DOHH2 (cell line): ENCODE results near the gene ALG2.

ENCODE experiments used
- H3F3A ChIP-seq: fragments of 200-600 bp; sonication (generic), shearing (Covaris generic); 2 replicates; pipeline ENCODE4 v1.6.0; 2016; ENCODE audit warnings: antibody characterized with exemption, mild to moderate bottlenecking; ENCODE audit not compliant: control insufficient read depth, insufficient read depth
- H3K27ac ChIP-seq: fragments of 200-600 bp; sonication (generic); 2 replicates; pipeline ENCODE4 v1.5.1; 2014; ENCODE audit warnings: low read depth, mild to moderate bottlenecking, low read length, moderate library complexity
- H3K27me3 ChIP-seq: fragments of 200-600 bp; sonication (generic); 2 replicates; pipeline ENCODE4 v1.6.1; 2014; ENCODE audit warnings: mild to moderate bottlenecking, low read length, mixed read lengths; ENCODE audit not compliant: control insufficient read depth
- H3K36me3 ChIP-seq: fragments of 200-600 bp; sonication (generic); 2 replicates; pipeline ENCODE4 v1.6.1; 2014; ENCODE audit warnings: mild to moderate bottlenecking, low read length, moderate library complexity, mixed read lengths; ENCODE audit not compliant: control insufficient read depth
- H3K4me1 ChIP-seq: fragments of 200-600 bp; sonication (generic); 2 replicates; pipeline ENCODE4 v1.6.1; 2014; ENCODE audit warnings: mild to moderate bottlenecking, low read length, mixed read lengths; ENCODE audit not compliant: control insufficient read depth
- H3K4me2 ChIP-seq: fragments of 200-600 bp; sonication (generic); 2 replicates; pipeline ENCODE4 v1.6.0; 2014; ENCODE audit warnings: mild to moderate bottlenecking, low read length, moderate library complexity
- H3K4me3 ChIP-seq: fragments of 200-600 bp; sonication (generic); 2 replicates; pipeline ENCODE4 v1.5.1; 2014; ENCODE audit warnings: mild to moderate bottlenecking, low read length, mixed read lengths
- H3K79me2 ChIP-seq: fragments of 200-600 bp; sonication (generic); 2 replicates; pipeline ENCODE4 v1.6.1; 2014; ENCODE audit warnings: mild to moderate bottlenecking, low read length, mixed read lengths; ENCODE audit not compliant: control insufficient read depth
- H3K9me2 ChIP-seq: fragments of 200-600 bp; sonication (generic); replicated peaks from 2 replicates; pipeline ENCODE4 v1.6.1; 2014; ENCODE audit warnings: mild to moderate bottlenecking, low read length, mixed read lengths; ENCODE audit not compliant: control insufficient read depth
- H3K9me3 ChIP-seq: fragments of 200-600 bp; sonication (generic); 2 replicates; pipeline ENCODE4 v1.6.1; 2014; ENCODE audit warnings: antibody characterized with exemption, low read length, mixed read lengths; ENCODE audit not compliant: control insufficient read depth, insufficient read depth
- H4K20me1 ChIP-seq: fragments of 200-600 bp; sonication (generic); 2 replicates; pipeline ENCODE4 v1.6.0; 2014; ENCODE audit warnings: low read depth, mild to moderate bottlenecking, antibody characterized with exemption, low read length, moderate library complexity; ENCODE audit not compliant: control insufficient read depth, insufficient read depth
- CTCF ChIP-seq: fragments of 200-600 bp; sonication (generic); IDR thresholded peaks from one replicate; pipeline ENCODE4 v1.5.1; 2014; ENCODE audit warnings: antibody characterized with exemption, mild to moderate bottlenecking, low read depth, low read length; ENCODE audit not compliant: poor library complexity, severe bottlenecking
- EZH2phosphoT487 ChIP-seq: fragments of 200-600 bp; sonication (generic); IDR thresholded peaks from 2 replicates; pipeline ENCODE4 v1.6.1; 2017; ENCODE audit warnings: borderline replicate concordance, mild to moderate bottlenecking, antibody characterized with exemption, low read length, moderate library complexity, mixed read lengths

The ALG2 gene

DNA sequence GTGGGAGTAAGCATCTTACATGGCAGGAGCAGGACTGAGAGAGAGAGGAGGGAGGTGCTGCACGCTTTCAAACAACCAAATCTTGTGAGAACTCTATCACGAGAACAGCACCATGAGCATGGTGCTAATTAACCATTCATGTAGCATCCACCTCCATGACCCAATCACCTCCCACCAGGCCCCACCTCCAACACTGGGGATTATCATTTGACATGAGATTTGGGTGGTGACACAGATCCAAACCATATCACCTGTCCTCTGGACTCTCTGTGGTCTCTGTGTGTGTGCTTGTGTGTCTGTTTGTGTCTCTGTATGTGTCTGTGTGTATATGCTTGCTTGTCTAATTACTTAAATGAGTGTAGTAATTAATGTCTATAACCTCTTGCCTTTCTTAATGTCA, 31.4 kb upstream of the ALG2 start:
- TF ChIP-seq CTCF (no peak), EZH2phosphoT487 (no peak)
- Histone ChIP-seq H4K20me1 (no peaks in the 10 kb centered on the region), H3K4me3 (no peak overlapping the region), H3K4me1 (peaks cover 13% of the 10 kb centered on the region), H3K79me2 (no peaks in the 10 kb centered on the region), H3K9me3 (no peaks in the 10 kb centered on the region), H3K27ac (no peak overlapping the region), H3K4me2 (no peak overlapping the region), H3K9me2 (no peaks in the 10 kb centered on the region), H3K27me3 (no peaks in the 10 kb centered on the region), H3K36me3 (no peaks in the 10 kb centered on the region), H3F3A (no peaks in the 10 kb centered on the region)

- no peaks in the 10 kb centered on the region for H3K27me3 ChIP-seq
- H3K9me2 ChIP-seq, result no peaks in the 10 kb centered on the region
- TF ChIP-seq CTCF (no peak), EZH2phosphoT487 (no peak)
- H3F3A ChIP-seq, result no peaks in the 10 kb centered on the region
- H3K4me3 ChIP-seq, result no peak overlapping the region
- H3K9me3 ChIP-seq, result no peaks in the 10 kb centered on the region
- no peaks in the 10 kb centered on the region for H3K36me3 ChIP-seq
- H4K20me1 ChIP-seq, result no peaks in the 10 kb centered on the region
- H3K79me2 ChIP-seq, result no peaks in the 10 kb centered on the region
- peaks cover 19% of the 10 kb centered on the region for H3K4me1 ChIP-seq
- H3K27ac ChIP-seq, result no peak overlapping the region
- no peak overlapping the region for H3K4me2 ChIP-seq
These were observed 29.4 kb upstream of the ALG2 start for GRCh38 chr9:99251157-99251556.

DNA sequence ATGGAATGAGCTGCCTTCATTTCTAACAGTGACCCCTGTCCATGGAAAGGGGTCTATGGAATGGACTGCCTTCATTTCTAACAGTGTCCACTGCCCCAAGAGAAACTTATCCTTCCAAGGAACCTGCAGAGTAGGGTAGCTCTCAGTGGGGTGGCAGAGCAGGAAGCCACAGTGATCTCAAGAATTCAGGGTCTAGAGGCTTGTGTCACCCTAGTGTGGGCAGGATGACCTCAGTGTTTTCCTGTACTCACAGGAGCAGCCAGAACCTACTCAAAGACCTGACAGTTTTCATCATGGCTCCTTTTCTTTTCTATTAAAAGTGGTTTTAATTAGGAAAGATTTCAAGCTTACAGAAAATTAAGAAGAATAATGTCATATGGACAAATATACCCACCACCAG, 27.9 kb upstream of the ALG2 start:
- H3K4me1 ChIP-seq, result peaks cover 33% of the 10 kb centered on the region
- no peaks in the 10 kb centered on the region for H3K9me2 ChIP-seq
- no peaks in the 10 kb centered on the region for H3F3A ChIP-seq
- H3K36me3 ChIP-seq, result no peaks in the 10 kb centered on the region
- H3K4me3 ChIP-seq, result no peak overlapping the region
- H3K27me3 ChIP-seq, result no peaks in the 10 kb centered on the region
- H3K4me2 ChIP-seq, result no peak overlapping the region
- TF ChIP-seq EZH2phosphoT487 (no peak), CTCF (no peak)
- H4K20me1 ChIP-seq, result no peaks in the 10 kb centered on the region
- no peaks in the 10 kb centered on the region for H3K79me2 ChIP-seq
- H3K9me3 ChIP-seq, result no peaks in the 10 kb centered on the region
- H3K27ac ChIP-seq, result no peak overlapping the region
